WERI-Rb-1 (cell line): ENCODE data around the gene HPCAL1.

Experiments used
- DNase-seq: peaks from one replicate; pipeline ENCODE4 v3.0.0-alpha.2; 2020
- H3K27ac ChIP-seq: fragments of 250-450 bp; sonication (Bioruptor Pico); 2 replicates; pipeline ENCODE4 v1.5.1; 2020; ENCODE audit warnings: mild to moderate bottlenecking, moderate library complexity
- H3K27me3 ChIP-seq: fragments of 250-450 bp; sonication (Bioruptor Pico); 2 replicates; pipeline ENCODE4 v1.5.1; 2021; ENCODE audit warnings: mild to moderate bottlenecking, low read depth, moderate library complexity; ENCODE audit not compliant: insufficient read depth, severe bottlenecking
- H3K36me3 ChIP-seq: fragments of 250-450 bp; sonication (Bioruptor Pico); 2 replicates; pipeline ENCODE4 v1.5.1; 2020; ENCODE audit warnings: mild to moderate bottlenecking, moderate library complexity
- H3K4me3 ChIP-seq: 2 replicates; pipeline ENCODE4 v1.5.1; 2011; ENCODE audit warnings: low read depth, mild to moderate bottlenecking, control low read depth, low read length
- H3K9me3 ChIP-seq: fragments of 250-450 bp; sonication (Bioruptor Pico); 2 replicates; pipeline ENCODE4 v1.5.1; 2021; ENCODE audit warnings: mild to moderate bottlenecking, moderate library complexity; ENCODE audit not compliant: severe bottlenecking
- CTCF ChIP-seq: IDR thresholded peaks from 2 replicates; pipeline ENCODE4 v1.5.1; 2011; ENCODE audit warnings: low read depth, mild to moderate bottlenecking, control low read depth, inconsistent platforms, low read length

The HPCAL1 gene

GRCh38 chr2:10465910-10466309, 163.2 kb downstream of the HPCAL1 start:
- Histone ChIP-seq H3K27me3 (no peaks in the 10 kb centered on the region), H3K4me3 (no peak overlapping the region), H3K36me3 (no peaks in the 10 kb centered on the region), H3K27ac (no peak overlapping the region), H3K9me3 (no peaks in the 10 kb centered on the region)
- DNase-seq: no peak
- no peak for TF ChIP-seq CTCF

- peak; percentile 16 for DNase-seq
- Histone ChIP-seq H3K36me3 (no peaks in the 10 kb centered on the region), H3K4me3 (no peak overlapping the region), H3K27me3 (no peaks in the 10 kb centered on the region), H3K9me3 (no peaks in the 10 kb centered on the region), H3K27ac (no peak overlapping the region)
- 0 out of 2 replicates have a peak, but pooled peaks have one; percentile 18 for TF ChIP-seq CTCF
Measured at GRCh38 chr2:10466801-10467200, 164.1 kb downstream of the HPCAL1 start.

DNA sequence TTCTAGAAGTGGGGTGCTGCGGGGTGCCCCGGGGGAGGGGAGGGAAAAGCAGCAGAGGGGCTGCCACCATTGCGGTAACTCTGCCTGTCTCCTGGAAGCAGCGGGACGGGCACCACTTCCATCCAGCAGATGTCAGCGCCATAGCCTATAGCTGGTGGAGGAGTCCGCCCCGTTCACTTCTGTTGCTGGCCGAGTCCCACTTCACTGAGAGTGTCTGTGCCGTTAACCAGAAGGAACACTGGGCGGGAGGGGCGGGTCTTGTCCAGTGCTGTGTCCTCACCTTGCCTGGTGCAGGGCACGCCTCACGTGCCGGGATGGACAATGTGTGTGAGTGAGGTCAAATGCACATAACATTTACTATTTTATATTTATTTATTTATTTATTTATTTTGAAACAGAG, 164.7 kb downstream of the HPCAL1 start:
- H3K27me3 ChIP-seq: no peaks in the 10 kb centered on the region
- H3K27ac ChIP-seq: no peak overlapping the region
- no peak overlapping the region for H3K4me3 ChIP-seq
- no peaks in the 10 kb centered on the region for H3K36me3 ChIP-seq
- no peaks in the 10 kb centered on the region for H3K9me3 ChIP-seq
- peak; percentile 44 for TF ChIP-seq CTCF
- peak; percentile 63 for DNase-seq

DNA sequence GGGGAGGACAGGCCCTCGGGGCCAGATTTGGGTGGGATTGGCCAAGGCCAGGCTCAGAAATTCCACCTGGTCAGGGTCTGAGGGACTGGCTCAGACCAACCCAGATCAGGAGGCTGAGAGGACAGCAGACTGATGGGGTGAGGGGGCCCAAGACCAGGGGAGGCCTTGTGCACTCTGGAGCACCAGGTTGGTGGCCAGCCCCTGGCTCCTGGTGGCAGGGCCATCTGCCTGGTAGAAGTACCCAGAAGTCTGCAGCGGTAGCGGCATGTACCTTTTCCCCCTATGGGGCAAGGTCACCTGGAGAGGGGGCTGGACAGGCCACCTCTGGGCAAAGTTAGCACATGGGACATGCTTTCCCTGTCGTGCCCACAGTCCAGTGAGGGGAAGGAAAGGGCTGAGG, 166.6 kb downstream of the HPCAL1 start:
- DNase-seq: no peak
- Histone ChIP-seq H3K36me3 (no peaks in the 10 kb centered on the region), H3K4me3 (no peak overlapping the region), H3K9me3 (no peaks in the 10 kb centered on the region), H3K27ac (no peak overlapping the region), H3K27me3 (no peaks in the 10 kb centered on the region)
- no peak for TF ChIP-seq CTCF

DNA sequence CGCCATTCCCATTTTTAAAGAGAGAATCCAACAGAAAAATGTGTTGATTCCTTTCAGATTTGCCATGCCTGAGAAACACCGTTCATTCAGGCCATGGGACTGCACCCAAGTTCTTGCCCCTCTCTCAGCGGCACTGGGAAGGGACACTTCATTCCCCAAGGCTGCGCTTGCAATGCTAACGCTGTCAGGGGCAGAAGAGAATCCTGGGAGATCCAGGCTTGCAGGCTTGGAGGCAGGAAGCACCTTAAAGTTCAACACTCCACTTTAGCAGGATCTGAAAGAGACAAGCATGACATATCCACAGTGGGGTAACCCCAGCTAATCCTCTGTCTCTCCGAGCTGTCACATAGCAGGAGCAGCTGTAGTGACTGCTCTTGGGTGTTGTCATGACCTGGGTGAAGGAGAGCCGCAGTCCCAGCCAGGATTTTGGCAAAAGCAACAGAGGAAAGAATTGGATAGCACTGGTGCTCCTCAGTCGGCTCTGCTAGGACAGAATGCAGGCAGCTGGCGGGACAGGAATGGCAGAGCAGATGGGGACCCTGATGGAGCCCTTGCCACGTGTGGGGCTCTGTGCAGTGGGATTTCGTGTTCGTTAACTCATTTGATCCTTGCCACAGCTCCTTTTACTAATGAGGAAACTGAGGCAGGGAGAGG, 167.4 kb downstream of the HPCAL1 start:
- H3K27ac ChIP-seq: no peak overlapping the region
- H3K4me3 ChIP-seq: no peak overlapping the region
- peak; percentile 45 for DNase-seq
- no peaks in the 10 kb centered on the region for H3K9me3 ChIP-seq
- no peaks in the 10 kb centered on the region for H3K36me3 ChIP-seq
- H3K27me3 ChIP-seq: no peaks in the 10 kb centered on the region
- TF ChIP-seq CTCF: no peak

DNA sequence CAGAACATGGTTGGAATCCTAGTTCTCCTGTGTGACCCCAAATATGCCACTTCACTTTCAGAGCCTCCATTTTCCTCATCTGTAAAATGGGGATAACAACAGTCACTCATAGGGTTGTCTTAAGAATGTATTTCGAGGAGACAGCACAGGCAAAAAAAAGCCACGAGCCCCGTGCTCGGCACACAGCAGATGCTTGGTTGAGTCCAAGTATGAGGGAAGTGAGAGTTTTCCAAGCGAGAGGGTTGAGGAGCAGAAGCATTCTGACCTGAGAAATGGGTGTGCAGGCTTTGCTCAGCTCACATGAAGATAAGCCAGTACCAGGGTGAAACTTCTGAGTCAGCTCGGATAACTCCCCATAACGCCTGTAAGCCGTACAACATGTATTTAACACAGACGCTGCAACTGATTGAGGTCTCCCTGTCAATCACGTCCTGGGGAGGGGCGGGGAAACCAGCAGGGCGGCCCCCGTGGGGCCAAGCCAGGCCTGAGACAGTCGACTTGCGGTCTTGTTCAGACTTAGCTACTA, 168.4 kb downstream of the HPCAL1 start:
- no peak for TF ChIP-seq CTCF
- no peaks in the 10 kb centered on the region for H3K27me3 ChIP-seq
- H3K9me3 ChIP-seq: no peaks in the 10 kb centered on the region
- DNase-seq: no peak
- H3K36me3 ChIP-seq: no peaks in the 10 kb centered on the region
- no peak overlapping the region for H3K27ac ChIP-seq
- H3K4me3 ChIP-seq: no peak overlapping the region
